Smooth muscle cell (in vitro differentiated cells): Measurements from ENCODE around the gene TPCN1. TPM values are rescaled to one million over a fixed set of nuclear protein-coding genes. Genes with fewer than 3 reads are reported as not detected.

Experiments used
- DNase-seq: peaks from one replicate; lab custom pipeline; 2025; ENCODE audit not compliant: unreplicated experiment; lab: John Stamatoyannopoulos, UW
- H2AFZ ChIP-seq: fragments of 200-600 bp; sonication (generic); 2 replicates; pipeline ENCODE4 v1.6.0; 2016; ENCODE audit warnings: antibody characterized with exemption, low read depth, mild to moderate bottlenecking
- H3F3A ChIP-seq: fragments of 200-600 bp; sonication (generic); 2 replicates; pipeline ENCODE4 v1.6.0; 2017; ENCODE audit warnings: antibody characterized with exemption, low read depth
- H3K27ac ChIP-seq: fragments of 200-600 bp; sonication (generic); 2 replicates; pipeline ENCODE4 v1.5.1; 2016; ENCODE audit warnings: low read depth, mild to moderate bottlenecking
- H3K27me3 ChIP-seq: fragments of 200-600 bp; sonication (generic); 2 replicates; pipeline ENCODE4 v1.6.1; 2016; ENCODE audit warnings: low read depth, mild to moderate bottlenecking
- H3K36me3 ChIP-seq: fragments of 200-600 bp; sonication (generic); 2 replicates; pipeline ENCODE4 v1.5.1; 2016; ENCODE audit warnings: low read depth
- H3K4me1 ChIP-seq: fragments of 200-600 bp; sonication (generic); 2 replicates; pipeline ENCODE4 v1.5.1; 2016; ENCODE audit warnings: low read depth
- H3K4me2 ChIP-seq: fragments of 200-600 bp; sonication (generic); 2 replicates; pipeline ENCODE4 v1.6.0; 2016; ENCODE audit warnings: mild to moderate bottlenecking
- H3K4me3 ChIP-seq: fragments of 200-600 bp; sonication (generic); 2 replicates; pipeline ENCODE4 v1.5.1; 2016; ENCODE audit warnings: mild to moderate bottlenecking
- H3K79me2 ChIP-seq: fragments of 200-600 bp; sonication (generic); 2 replicates; pipeline ENCODE4 v1.6.0; 2016; ENCODE audit warnings: low read depth, mild to moderate bottlenecking
- H3K9ac ChIP-seq: fragments of 200-600 bp; sonication (generic); 2 replicates; pipeline ENCODE4 v1.6.0; 2016; ENCODE audit warnings: low read depth
- H3K9me3 ChIP-seq: fragments of 200-600 bp; sonication (generic); replicated peaks from 2 replicates; pipeline ENCODE4 v1.5.1; 2016; ENCODE audit warnings: low read depth
- H4K20me1 ChIP-seq: fragments of 200-600 bp; sonication (generic); 2 replicates; pipeline ENCODE4 v1.6.0; 2016; ENCODE audit warnings: low read depth
- WGBS: methylation state at CpG from one replicate; pipeline ENCODE4 v1.1.7; 2016; ENCODE audit warnings: low lambda C conversion rate; 5-methylcytosine and 5-hydroxymethylcytosine counted together
- polyA plus RNA-seq: library from polyadenylated mRNA; unstranded; fragments of >200 nt; fragmentation: Nextera tagmentation; extraction: Ambion mirVana; gene quantifications from 2 replicates; pipeline ENCODE4 v1.2.1, GENCODE V29; 2016
- total RNA-seq: library from RNA; depleted of rRNA; stranded (reverse); fragments of >200 nt; gene quantifications from 2 replicates; pipeline ENCODE4 v1.2.3, GENCODE V29; 2014
- TF ChIP-seq, protein P1 (sequence below): fragments of 200-600 bp; sonication (generic); IDR thresholded peaks from 2 replicates; pipeline ENCODE4 v1.5.1; 2017; ENCODE audit warnings: borderline replicate concordance, mild to moderate bottlenecking, antibody characterized with exemption; ENCODE audit not compliant: insufficient read depth, poor library complexity, severe bottlenecking

Gene TPCN1
- total and polyA plus RNA-seq, 2 experiments from 2014 or later, result 12.9 to 29.2 TPM

DNA sequence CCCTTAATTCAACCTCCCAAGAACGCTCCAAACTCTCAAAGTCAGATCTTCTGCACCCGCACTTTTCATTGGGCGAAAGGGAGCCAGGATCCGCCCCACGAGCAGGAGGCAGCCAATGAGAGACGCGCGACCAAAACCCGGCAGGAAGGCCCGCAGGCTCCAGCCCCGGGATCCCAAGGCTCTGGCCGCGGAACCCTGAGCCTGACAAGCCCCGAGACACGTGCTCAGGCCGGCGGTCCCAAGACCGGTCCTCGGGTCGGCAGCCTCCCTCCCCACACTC, 36.4 kb upstream of the TPCN1 start:
- WGBS, result under 1% methylated on average over 20 of the region's 20 CpGs
- H3K4me3 ChIP-seq, result peak overlapping the region; percentile 81
- H3K27ac ChIP-seq, result peak overlapping the region; percentile 92
- H3K79me2 ChIP-seq, result peaks cover 34% of the 10 kb centered on the region
- H3K9ac ChIP-seq, result peak overlapping the region; percentile 95
- peak overlapping the region; percentile 93 for H2AFZ ChIP-seq
- H3K4me1 ChIP-seq, result peaks cover 9% of the 10 kb centered on the region
- no peaks in the 10 kb centered on the region for H3K9me3 ChIP-seq
- H3K4me2 ChIP-seq, result peak overlapping the region; percentile 89
- DNase-seq, result peak; percentile 82
- H3K36me3 ChIP-seq, result no peaks in the 10 kb centered on the region
- no peaks in the 10 kb centered on the region for H3K27me3 ChIP-seq
- H4K20me1 ChIP-seq, result peaks cover 8% of the 10 kb centered on the region
- H3F3A ChIP-seq, result peaks cover 5% of the 10 kb centered on the region
- TF ChIP-seq, protein P1, sequence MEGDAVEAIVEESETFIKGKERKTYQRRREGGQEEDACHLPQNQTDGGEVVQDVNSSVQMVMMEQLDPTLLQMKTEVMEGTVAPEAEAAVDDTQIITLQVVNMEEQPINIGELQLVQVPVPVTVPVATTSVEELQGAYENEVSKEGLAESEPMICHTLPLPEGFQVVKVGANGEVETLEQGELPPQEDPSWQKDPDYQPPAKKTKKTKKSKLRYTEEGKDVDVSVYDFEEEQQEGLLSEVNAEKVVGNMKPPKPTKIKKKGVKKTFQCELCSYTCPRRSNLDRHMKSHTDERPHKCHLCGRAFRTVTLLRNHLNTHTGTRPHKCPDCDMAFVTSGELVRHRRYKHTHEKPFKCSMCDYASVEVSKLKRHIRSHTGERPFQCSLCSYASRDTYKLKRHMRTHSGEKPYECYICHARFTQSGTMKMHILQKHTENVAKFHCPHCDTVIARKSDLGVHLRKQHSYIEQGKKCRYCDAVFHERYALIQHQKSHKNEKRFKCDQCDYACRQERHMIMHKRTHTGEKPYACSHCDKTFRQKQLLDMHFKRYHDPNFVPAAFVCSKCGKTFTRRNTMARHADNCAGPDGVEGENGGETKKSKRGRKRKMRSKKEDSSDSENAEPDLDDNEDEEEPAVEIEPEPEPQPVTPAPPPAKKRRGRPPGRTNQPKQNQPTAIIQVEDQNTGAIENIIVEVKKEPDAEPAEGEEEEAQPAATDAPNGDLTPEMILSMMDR, result no peak

- TF ChIP-seq, protein P1, result no peak
- H2AFZ ChIP-seq, result peak within 1 kb of the TSS; percentile 93
- peaks cover 34% of the 10 kb centered on the region for H3K79me2 ChIP-seq
- H3K36me3 ChIP-seq, result no peaks in the 10 kb centered on the region
- H3K27ac ChIP-seq, result peak within 1 kb of the TSS; percentile 92
- peaks cover 9% of the 10 kb centered on the region for H3K4me1 ChIP-seq
- peak; percentile 82 for DNase-seq
- peaks cover 8% of the 10 kb centered on the region for H4K20me1 ChIP-seq
- H3K27me3 ChIP-seq, result no peaks in the 10 kb centered on the region
- peak within 1 kb of the TSS; percentile 81 for H3K4me3 ChIP-seq
- peak within 1 kb of the TSS; percentile 95 for H3K9ac ChIP-seq
- H3K4me2 ChIP-seq, result peak within 1 kb of the TSS; percentile 89
- peaks cover 5% of the 10 kb centered on the region for H3F3A ChIP-seq
- H3K9me3 ChIP-seq, result no peaks in the 10 kb centered on the region
- 1% methylated on average over 85 of the region's 89 CpGs for WGBS
These were observed 35.9 kb upstream of the TPCN1 start, which contains the start of the genes DDX54 and RITA1 for GRCh38 chr12:113185180-113186032. Gene DDX54 (minus strand): TSS chr12:113185478. CDS start chr12:113185451, 27 bp downstream. Gene RITA1 (plus strand): TSS chr12:113185721. CDS start chr12:113186747, 1,026 bp downstream.

DNA sequence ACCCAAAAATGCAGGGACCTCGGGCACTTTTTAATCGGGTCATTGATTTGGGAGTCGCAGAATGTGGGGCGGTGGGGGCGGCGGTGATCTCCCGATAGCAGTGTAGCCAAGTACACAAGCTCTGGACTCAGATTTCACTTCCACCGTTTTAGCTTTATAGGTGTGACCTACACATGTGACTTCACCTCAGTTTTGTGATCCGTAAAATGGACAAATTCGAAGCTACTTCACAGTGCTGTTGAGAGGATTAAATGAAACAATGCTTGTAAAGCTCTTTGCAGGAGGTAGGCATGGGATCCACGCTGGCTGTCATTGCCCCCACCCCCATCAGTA, 35.3 kb upstream of the TPCN1 start:
- Histone ChIP-seq H3K36me3 (no peaks in the 10 kb centered on the region), H3K9me3 (no peaks in the 10 kb centered on the region), H4K20me1 (peaks cover 3% of the 10 kb centered on the region), H3K9ac (peak overlapping the region; percentile 95), H3K27me3 (no peaks in the 10 kb centered on the region), H3K27ac (no peak overlapping the region), H3F3A (peaks cover 5% of the 10 kb centered on the region), H3K4me1 (peaks cover 9% of the 10 kb centered on the region), H3K4me2 (peak overlapping the region; percentile 89), H2AFZ (peak overlapping the region; percentile 93), H3K4me3 (peak overlapping the region; percentile 81), H3K79me2 (peaks cover 34% of the 10 kb centered on the region)
- TF ChIP-seq, protein P1, result no peak
- 8% methylated on average over 11 of the region's 11 CpGs for WGBS
- no peak for DNase-seq
